Measurements from ENCODE around the gene NAV3.

The NAV3 gene

DNA sequence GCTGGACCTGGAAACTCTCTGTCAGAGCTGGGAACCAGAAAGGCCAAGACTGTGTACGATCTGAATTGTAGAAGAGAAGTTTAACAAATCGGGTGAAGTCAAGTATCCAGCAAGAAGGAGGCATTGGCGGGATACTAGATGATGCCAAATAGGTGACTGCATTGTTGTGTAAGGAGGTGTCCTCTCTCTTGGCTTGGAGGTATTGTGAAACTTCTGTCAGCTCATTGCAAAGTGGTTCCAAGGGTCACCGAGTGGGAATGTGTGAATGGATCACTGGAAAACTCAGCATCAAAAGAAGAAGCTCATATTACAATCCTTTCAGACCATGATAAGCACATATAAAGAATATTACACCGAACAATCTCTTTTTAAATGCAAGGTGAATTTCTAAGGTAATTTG lies 11.7 kb downstream of the NAV3 start:
- DNase-seq, result no peak

DNA sequence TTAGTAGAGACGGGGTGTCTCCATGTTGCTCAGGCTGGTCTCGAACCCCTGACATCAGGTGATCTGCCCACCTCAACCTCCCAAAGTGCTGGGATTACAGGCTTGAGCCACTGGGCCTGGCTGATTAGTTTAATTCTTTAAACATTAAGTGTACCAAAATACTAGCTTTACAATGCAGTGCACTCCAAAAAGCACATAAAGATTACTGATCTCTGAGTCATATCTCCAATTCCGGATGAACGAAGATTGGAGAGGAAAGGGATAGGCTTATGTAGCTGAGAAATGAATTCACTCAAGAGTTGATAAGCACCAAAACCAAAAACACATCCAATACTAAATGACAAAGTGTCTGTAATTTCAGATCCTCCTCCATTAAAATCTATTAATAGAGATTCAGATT lies 15.1 kb downstream of the NAV3 start:
- DNase-seq, result no peak

DNA sequence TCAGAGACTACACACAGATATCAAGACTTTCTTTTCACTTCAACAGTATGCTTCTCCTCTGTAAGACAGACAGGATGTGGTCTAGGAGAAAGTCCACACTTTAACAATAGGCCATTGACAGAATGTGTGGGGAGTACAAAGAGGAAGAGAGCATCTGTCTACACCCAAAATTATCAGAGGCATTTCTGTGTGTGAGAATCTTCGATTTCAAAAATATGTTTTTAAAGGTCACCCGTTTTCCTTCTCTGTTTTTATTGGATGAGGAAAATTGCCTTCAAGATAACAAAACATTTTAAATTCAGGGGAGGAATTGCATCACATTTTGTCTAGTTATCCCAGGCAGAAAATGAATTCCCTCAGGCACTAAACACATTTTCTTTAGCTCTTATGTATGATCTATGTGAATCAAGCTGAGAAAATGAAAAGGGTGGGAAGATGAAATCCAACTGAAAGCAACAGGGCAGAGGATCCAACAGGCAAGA lies 16.4 kb downstream of the NAV3 start:
- no peak for DNase-seq

DNA sequence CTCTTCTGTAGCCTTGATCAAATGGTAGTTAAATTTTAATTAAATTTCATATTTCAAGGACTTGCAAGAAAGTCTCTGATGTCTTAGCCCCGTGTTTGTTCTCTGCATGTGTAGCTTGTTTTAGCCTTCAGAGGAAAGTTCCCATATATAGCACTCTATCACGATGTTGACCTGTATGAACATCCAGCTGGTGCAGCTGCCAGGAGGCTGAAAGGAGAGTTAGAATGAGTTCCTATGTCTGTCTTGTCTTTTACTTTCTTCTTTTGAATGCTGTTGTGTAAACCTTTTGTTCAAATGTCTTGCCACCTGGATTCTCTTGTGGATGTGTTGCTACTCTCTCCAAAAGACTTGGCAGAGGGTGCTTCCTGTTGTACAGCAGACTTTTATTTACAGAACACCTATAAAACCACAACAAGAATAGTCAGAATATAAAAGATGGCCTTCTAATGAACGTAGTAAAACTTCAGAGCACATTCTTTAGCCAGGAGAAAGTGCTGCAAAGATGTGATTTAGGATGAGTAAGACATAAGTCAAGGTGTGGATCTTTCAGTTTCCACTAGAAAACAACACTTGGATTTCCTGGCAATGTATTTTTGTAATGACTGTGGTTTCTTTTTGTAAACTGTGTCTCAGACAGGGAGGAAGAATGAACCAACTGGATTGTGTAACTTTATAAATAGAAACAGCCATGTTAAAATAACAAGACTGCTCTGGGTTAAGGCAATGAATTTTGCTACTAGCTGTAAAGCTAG lies 17.2 kb downstream of the NAV3 start:
- DNase-seq, result no peak

DNA sequence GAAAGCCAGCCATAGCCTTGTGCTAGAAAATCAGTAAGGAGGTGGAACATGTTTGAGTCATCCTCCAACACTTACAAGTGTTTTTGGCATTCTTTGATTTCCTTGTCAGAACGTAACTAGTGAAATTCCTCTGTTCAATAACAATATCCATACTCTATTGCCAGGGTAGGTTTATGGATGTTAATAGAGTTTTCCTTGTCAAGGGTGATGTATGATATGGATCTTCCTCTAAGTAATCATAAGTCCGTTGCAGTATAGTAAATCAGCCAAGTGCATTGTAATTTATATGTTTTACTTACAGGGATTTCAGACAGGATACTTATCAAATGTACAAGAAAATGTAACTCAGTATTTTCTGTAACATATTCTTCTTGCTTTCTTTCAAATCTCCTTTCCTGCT lies 19.4 kb downstream of the NAV3 start:
- no peak for DNase-seq

DNA sequence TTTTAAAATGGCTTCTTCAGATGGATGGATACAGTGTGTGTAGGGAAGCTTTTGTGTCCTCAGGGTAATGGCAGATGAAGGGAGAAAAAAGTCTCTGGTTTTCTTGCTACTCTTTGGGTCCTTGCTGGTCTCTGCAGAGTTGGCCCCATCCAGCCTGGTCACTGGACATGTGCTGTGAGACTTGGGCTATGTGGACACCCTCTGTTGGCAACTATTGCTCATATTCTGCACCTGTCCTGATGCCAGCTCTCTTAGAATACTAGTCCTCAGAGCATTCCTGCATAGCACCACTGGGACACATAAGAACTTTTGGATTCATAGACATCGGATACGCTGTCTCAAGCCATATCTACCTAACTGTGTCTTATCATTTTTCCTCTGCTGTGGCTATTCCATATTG lies 20.0 kb downstream of the NAV3 start:
- DNase-seq, result no peak

DNA sequence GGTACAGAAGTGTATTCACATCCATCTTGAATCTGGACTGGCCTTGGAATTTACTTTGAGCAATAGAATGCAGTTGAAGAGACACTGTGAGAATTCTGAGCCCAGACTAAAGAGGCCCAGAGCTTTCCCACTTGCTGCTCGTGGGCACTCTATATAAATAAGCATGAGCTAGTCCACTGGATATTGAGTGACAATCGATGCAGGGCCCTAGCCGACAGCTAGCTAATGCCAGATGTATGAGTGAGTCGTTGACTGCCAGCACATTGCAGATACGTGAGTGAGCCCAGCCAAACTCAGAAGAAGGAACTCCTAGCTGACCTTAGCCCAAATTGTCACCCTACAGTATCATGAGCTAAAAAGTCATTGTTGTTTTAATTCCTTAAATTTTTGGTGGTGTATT lies 24.9 kb downstream of the NAV3 start:
- no peak for DNase-seq

DNA sequence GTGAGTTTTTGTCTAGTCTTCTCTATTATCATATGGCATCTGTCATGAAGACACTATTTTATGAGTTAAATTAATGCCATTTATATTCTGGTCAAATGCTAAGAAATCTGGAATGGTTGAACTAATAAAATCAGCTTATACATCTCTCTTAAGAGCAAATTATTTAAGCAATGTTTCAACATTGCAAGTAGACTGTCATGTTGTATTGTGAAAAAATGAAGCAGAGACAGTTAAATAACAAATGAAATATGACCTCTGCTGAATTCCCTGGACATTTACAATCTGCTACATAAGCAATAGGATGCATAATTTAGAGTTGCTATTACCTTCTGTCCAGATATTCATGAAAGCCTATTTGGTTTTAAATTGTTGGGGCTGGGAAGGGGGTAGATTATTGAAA lies 30.6 kb downstream of the NAV3 start:
- no peak for DNase-seq

DNA sequence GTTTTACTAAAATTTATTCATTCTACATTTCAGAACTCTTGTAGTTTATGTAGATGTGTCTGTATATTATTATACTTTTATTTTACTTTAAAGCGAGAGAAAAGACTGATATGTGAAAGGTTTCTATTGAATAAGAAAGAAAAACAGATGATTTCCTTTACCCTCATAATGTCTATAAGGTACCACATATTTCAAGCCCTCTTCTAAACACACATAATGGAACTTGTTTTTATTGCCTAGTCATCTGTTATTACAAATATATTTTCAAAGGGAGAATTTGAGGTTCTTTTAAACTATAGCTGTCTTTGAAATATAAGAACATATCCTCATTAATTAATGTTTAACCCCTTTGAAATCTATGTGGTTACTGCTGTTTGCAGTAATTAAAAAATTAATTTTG lies 34.5 kb downstream of the NAV3 start:
- no peak for DNase-seq

DNA sequence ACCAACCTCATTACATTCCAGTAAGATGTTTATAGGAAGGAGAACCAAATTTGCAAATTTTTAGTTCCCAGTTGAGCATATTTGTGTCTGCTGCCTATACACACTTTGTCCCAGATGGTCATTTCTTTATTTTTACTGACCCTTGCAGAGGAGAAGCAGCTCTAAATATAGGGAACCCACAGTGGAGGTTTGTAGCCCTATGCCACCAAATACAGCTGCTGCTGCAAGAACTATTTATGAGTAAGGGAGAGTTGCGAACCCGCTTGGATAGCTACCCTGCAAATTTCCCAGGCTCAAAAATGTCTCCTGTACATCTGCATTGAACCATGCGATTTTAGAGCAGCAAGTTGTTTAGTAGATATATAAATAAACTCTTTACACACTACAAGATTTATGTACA lies 48.2 kb downstream of the NAV3 start:
- DNase-seq, result no peak

DNA sequence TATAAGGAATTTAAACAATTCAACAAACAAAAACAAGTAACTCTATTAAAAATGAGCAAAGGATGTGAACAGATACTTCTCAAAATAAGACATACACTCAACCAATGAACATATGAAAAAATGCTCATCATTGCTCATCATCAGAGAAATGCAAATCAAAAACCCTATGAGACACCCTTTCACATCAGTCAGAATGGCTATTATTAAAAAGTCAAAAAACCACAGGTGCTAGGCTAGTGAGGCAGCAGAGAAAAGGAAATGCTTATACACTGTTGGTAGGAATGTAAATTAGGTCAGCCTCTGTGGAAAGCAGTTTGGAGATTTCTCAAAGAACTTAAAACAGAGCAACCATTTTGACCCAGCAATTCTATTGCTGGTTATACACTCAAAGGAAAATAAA lies 52.0 kb downstream of the NAV3 start:
- no peak for DNase-seq

DNA sequence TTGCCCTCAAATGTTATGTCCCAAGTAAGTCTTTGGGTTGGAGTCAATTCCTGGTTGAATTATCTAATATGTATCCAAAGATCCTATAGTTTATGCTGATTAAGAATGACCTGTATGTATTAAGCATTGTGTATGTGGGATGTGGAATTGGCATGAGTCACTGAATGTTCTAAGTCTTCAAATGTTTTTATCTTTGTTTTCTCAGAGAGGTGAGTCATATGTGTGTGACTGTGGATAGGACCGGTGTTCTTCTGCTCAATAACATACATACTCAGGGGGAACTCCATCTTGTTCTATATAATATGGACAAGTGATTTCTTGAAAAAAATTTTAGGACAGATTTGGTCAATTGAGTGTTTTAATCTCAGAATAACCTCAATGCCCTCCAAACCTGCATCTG lies 57.9 kb downstream of the NAV3 start:
- no peak for DNase-seq

DNA sequence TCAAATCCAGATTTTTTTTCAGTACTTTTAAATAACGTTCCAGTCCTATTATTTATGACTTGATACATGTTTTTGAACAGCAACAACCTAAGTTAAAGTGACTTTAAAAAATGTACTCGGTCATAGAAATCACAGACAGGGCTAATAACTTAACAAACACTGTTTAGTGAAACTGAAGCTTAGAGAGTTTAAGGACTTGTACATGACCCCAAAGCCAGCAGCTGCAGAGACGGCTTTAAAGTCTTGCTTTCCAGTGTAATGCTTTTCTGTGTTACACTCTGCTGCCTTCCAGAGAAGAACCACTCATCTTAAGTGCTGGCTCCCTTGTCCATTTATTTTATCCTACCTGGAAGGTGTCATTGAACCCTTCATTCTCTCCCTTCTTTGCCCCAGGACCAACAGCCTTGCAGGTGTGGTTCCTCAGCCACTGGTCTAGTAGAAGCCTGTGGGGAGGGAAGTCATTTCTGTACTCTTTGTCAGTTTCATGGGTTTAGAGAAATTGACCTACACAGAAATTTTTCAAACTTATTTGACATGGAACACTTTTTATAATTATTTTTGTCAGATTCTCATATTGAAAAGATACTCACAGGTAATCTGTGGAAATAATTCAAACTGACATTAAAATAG lies 60.9 kb downstream of the NAV3 start:
- no peak for DNase-seq

DNA sequence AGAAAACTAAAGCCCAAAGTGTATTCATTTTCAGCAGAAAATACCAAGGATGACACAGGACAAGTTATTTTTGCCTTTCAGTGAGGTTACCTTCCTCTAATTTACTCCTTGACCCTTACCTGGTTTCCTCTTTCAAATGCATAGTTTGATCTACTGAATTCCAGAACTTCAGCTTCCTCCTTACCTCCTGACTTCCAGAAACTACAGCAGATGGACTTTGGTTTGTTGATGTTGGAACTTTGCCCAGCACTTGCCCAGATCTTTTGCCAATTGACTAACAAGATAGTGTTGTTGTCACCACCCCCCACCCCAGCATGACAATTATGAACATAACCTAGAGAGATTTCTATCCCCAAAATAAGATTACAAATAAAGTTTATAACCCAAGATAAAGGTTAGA lies 63.2 kb downstream of the NAV3 start:
- no peak for DNase-seq

DNA sequence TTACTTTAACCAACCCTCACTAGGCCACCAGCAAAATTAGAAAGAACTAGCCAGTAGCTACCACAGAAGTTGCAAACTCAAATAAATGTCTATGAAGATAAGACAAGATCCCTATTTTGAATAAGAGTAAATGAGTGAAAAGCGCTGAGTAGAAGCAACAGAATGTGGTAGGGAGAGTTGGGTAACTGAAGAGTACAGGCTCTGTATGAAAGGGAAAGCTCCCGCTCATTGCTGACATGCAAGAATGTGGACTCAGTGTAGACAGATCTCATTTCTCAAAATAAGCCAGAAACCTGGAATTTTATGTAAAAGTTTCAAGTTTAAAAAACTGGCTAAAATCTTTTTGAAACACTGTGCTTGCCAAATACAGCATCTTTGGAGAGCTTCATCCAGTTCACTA lies 63.9 kb downstream of the NAV3 start:
- no peak for DNase-seq

DNA sequence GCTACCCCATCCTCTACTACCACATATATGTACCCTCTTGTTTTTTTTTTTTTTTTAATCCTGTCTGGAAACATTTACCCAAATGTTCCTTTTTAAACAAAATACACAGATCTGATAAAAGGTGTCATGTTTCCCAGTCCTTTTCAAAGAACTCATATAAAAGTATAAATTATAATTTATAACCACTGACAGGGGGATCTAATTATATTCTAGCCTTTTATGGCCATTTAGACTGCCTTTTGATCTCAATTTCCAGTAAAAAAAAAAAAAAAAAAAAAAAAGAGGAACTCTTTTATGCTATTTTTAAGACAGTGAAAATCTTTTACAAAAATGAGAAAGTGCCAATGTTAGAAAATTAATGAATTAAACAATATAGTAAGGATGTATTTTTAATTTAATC lies 65.0 kb downstream of the NAV3 start:
- no peak for DNase-seq

DNA sequence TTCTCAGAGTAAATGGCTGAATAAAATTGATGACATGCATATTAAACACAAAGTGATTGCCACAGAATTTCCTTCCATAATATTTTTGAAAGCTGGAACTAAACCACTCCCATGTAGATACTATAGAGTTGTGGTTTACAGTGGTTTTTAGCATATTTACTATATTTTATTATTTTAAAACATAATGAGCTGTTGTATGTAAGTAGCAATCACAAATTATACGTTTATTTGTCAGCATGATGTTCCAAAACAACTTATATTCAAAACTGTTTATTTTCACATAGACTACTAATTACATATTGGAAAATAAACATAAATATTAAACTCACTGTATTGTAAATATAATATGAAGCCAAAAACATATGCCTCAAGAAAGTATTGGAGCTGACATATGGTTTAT lies 77.2 kb downstream of the NAV3 start:
- DNase-seq, result no peak

DNA sequence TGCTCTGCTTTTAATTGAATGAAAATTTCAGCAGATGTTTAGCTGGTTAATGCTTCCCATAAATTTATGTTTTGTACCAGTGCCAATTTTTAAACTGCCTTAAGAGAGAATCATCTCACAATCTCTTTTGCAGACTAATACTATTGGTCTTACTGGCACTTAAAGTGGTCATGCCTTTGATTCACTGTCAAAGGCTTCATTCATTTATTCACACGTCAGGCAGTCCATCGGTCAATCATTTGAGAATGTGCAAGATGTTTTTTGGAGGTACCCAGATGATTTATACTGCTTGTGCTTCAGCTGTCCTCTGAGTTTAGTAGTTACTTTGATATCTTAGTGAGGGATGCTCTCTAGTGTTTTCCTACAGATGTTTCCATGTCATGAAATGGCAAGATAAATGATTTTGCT lies 83.4 kb downstream of the NAV3 start:
- DNase-seq, result no peak

DNA sequence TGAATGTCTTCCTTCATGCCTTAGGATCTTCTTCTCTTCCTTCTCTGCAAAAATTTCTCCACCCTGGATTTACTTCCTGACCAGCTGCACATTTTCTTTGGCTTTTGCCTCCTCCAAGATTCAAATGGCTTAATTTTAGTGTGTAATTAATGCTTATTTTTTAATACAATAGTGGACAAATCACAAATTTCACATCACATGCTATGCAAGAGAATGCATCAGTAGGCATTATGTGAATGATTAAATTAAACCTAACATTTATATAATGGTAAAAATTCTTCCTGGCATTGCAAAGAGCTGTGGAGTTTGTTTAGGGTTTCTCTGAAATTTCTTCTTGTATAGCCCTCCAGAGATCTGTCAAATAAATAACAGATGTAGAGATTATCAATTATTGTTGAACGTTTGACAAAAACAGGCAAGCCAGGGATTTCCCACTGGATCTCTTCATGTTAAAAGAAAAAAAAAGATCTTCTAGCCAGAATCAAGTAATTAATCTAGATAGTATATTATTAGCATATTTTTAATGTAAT lies 84.4 kb downstream of the NAV3 start:
- no peak for DNase-seq

DNA sequence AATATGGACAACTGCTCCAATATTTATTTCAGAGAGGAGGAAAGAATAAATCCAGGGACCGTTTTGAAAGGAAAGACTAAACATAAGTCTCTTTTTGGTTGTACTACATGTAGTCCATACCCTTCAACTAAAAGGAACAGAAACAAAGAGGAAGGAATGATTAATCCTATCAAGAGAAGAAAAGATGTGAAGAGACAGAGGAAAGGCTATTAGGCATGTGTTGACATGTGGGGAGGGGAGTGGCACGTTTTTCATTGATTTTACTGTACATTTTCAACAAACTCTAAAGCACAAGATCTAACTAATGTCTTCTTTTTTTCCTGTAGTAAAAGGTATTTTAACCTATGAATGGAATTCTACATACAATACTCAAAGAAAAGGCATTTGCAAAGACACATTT lies 85.6 kb downstream of the NAV3 start:
- no peak for DNase-seq

DNA sequence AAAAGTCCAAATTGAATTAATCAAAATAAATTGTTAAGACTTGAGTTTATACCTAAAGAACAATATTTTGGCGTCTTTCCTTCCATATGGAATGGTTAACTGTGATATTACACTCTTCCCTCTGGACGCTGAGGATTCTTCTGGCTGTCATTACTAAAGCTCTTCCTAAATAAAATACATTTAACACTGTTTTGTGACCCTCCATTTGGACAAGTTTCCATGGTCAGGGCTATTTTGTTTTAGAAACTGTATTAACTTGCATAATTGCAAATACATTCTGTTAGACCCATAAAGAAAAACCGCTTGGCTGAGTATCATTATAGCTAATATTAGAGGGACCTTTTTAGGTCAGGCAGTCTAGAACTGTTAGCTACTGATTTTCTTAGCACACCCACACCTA lies 87.4 kb downstream of the NAV3 start:
- no peak for DNase-seq

DNA sequence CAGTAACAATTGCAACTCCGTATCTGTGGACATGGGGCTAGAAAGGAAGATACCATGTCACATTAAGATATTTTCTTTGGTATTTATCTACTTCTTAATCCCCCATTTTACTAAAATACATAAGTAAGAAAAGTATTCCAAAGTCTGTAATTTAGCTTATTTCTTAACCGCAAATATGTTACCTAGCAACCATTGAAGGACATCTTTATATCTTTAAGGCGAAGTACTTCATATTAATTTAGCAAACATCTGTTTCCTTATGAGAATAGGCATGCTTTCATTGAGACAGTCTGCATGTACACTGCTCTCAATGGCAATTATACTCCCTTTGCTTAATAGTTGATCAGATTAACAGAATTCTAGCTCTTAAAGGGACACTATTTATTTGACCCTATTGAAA lies 88.8 kb downstream of the NAV3 start:
- no peak for DNase-seq

DNA sequence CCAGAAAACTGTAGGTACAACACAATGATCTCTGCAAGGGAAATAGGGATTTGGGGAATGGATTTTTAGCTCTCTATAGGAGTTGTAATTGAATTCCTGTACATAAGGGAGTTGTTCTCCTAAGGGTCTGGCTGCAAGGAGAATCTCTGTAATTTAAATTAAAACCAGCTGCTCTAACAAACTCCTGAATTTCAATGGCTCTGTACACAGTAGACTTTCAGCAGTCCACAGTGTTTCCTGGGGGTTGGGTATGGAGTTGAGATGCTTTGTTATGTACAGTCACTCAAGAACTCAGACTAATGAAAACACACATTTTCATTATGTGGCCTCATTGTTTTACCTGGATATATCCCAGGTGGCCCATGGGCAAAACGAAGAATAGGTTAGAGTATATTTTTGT lies 93.2 kb downstream of the NAV3 start:
- no peak for DNase-seq

DNA sequence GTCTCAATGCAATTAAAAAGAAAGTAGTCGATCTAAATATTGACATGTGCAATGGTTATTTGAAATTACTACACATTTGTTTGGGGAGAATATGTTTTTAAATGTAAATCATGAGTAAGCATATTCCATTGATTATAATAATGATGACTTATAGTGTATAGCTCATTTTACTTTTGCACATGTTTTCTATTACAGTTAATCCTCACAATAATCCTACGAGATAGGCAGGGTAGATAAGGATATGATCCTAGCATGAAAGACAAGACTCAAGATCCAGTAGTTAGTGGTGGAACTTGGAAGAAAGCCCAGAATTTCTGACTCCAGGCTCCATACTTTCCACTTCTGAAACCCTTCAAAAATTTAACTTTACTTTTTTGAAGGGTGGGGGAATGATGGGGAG lies 94.0 kb downstream of the NAV3 start:
- DNase-seq, result no peak
